H1 (cell line): ENCODE measurements around the gene CCBE1.

ENCODE experiments used
- CTCF ChIP-seq, 3 experiments: IDR thresholded peaks; 1 replicate in 2 of 3; 2 replicates in 1 of 3; pipeline versions ENCODE4 v1.5.1 to v1.6.1; 2011; ENCODE audit warnings: low read length in 3 of 3, mild to moderate bottlenecking in 3 of 3, inconsistent platforms in 2 of 3, low read depth in 1 of 3, moderate library complexity in 1 of 3; ENCODE audit not compliant: insufficient read depth in 1 of 3; ENCODE audit errors: control extremely low read depth in 1 of 3
- EP300 ChIP-seq, 2 experiments: IDR thresholded peaks; 1 replicate in 1 of 2; 2 replicates in 1 of 2; pipeline ENCODE4 v1.6.1; 2011 to 2012; ENCODE audit warnings: low read depth in 2 of 2, low read length in 2 of 2, mild to moderate bottlenecking in 2 of 2, borderline replicate concordance in 1 of 2, inconsistent platforms in 1 of 2, moderate library complexity in 1 of 2
- EZH2 ChIP-seq: fragments of 200-600 bp; sonication (generic); IDR thresholded peaks from 2 replicates; pipeline ENCODE4 v1.7.1; 2012; ENCODE audit warnings: low read depth, mild to moderate bottlenecking, moderate library complexity, low read length, inconsistent platforms; ENCODE audit not compliant: severe bottlenecking
- GABPA ChIP-seq: IDR thresholded peaks from 2 replicates; pipeline ENCODE4 v1.6.1; 2011; ENCODE audit warnings: mild to moderate bottlenecking, low read length, moderate library complexity, borderline replicate concordance; ENCODE audit not compliant: insufficient read depth
- GTF2F1 ChIP-seq: IDR thresholded peaks from 2 replicates; pipeline ENCODE4 v1.6.1; 2012; ENCODE audit warnings: low read depth, low read length, improper control_type of control experiment, borderline replicate concordance
- MAFK ChIP-seq: IDR thresholded peaks from 2 replicates; pipeline ENCODE4 v1.6.1; 2012; ENCODE audit warnings: low read depth, mild to moderate bottlenecking, improper control_type of control experiment, low read length
- MAX ChIP-seq: IDR thresholded peaks from 2 replicates; pipeline ENCODE4 v1.6.1; 2012; ENCODE audit warnings: inconsistent platforms
- NRF1 ChIP-seq: IDR thresholded peaks from 2 replicates; pipeline ENCODE4 v1.6.1; 2011; ENCODE audit warnings: mild to moderate bottlenecking, low read depth, low read length, improper control_type of control experiment
- SP1 ChIP-seq: IDR thresholded peaks from 2 replicates; pipeline ENCODE4 v1.6.1; 2011; ENCODE audit warnings: low read depth, low read length
- SP4 ChIP-seq: IDR thresholded peaks from 2 replicates; pipeline ENCODE4 v1.6.1; 2012; ENCODE audit warnings: low read length, inconsistent platforms
- TF ChIP-seq, protein P1 (sequence below): IDR thresholded peaks from 2 replicates; pipeline ENCODE4 v1.6.1; 2011; ENCODE audit warnings: low read depth, mild to moderate bottlenecking, low read length; ENCODE audit not compliant: insufficient read depth

- TF ChIP-seq MAFK (no peak), CTCF (IDR thresholded peaks at IDR 0.05; ENCODE audit: control extremely low read depth in 1 of 3, insufficient read depth in 1 of 3, low read depth in 1 of 3, low read length in 3 of 3) (no peak), SP1 (no peak), EZH2 (no peak), GABPA (no peak), SP4 (no peak), EP300 (IDR thresholded peaks at IDR 0.05; ENCODE audit: borderline replicate concordance in 1 of 2, low read depth in 2 of 2, low read length in 2 of 2) (no peak), GTF2F1 (no peak), NRF1 (no peak), MAX (no peak)
- TF ChIP-seq, protein P1, sequence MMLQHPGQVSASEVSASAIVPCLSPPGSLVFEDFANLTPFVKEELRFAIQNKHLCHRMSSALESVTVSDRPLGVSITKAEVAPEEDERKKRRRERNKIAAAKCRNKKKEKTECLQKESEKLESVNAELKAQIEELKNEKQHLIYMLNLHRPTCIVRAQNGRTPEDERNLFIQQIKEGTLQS, result no peak
These were observed 90.8 kb downstream of the CCBE1 start for GRCh38 chr18:59606193-59607077.
